ENCODE measurements around the gene CYP2C19. TPM values are rescaled to one million over a fixed set of nuclear protein-coding genes. Genes with fewer than 3 reads are reported as not detected.

CYP2C19 gene
- total and polyA plus RNA-seq, 4 donors, result 0.37 to 121 (median 89.3) TPM

GRCh38 chr10:94735197-94735596, 27.3 kb upstream of the CYP2C19 start:
- Histone ChIP-seq H3K9ac (ENCODE audit: low read depth in 1 of 2, low read length in 2 of 2) (no peak overlapping the region), H3K4me3 (ENCODE audit: low read depth in 1 of 3, low read length in 3 of 3) (no peak overlapping the region), H3K27me3 (ENCODE audit: control insufficient read depth in 4 of 4, insufficient read depth in 4 of 4, low read length in 3 of 4) (no peaks in the 10 kb centered on the region), H3K36me3 (ENCODE audit: control insufficient read depth in 4 of 4, insufficient read depth in 3 of 4, low read depth in 1 of 4, low read length in 3 of 4) (peaks cover 0 to 20% (median 0%) of the 10 kb centered on the region in 4 donors), H3K9me3 (ENCODE audit: control insufficient read depth in 4 of 4, low read length in 3 of 4) (peaks cover 0 to 3% (median 0%) of the 10 kb centered on the region in 4 donors), H3K4me1 (ENCODE audit: control insufficient read depth in 4 of 4, insufficient read depth in 4 of 4, low read length in 3 of 4) (peaks cover 0 to 24% (median 11%) of the 10 kb centered on the region in 4 donors), H3K27ac (ENCODE audit: low read depth in 1 of 2, low read length in 2 of 2) (peak overlapping the region in 1 of 2 donors; percentile 31)
- no peak for DNase-seq (ENCODE audit: low spot score)
- 52% methylated on average over 3 of the region's 3 CpGs for WGBS
- TF ChIP-seq HNF4G (IDR thresholded peaks at IDR 0.05), result no peak
- TF ChIP-seq RXRA (IDR thresholded peaks at IDR 0.05), result peak; percentile 71 to 75
- TF ChIP-seq TAF1 (conservative IDR thresholded peaks at IDR 0.05), result no peak
- no peak for TF ChIP-seq ATF3 (IDR thresholded peaks at IDR 0.05)
- TF ChIP-seq YY1 (IDR thresholded peaks at IDR 0.05), result peak; percentile 54

GRCh38 chr10:94738588-94738987, 23.9 kb upstream of the CYP2C19 start:
- H3K4me1 ChIP-seq (ENCODE audit: control insufficient read depth in 4 of 4, insufficient read depth in 4 of 4, low read length in 3 of 4), result peaks cover 0 to 19% (median 11%) of the 10 kb centered on the region in 4 donors
- peaks cover 0 to 27% (median 6%) of the 10 kb centered on the region in 4 donors for H3K36me3 ChIP-seq (ENCODE audit: control insufficient read depth in 4 of 4, insufficient read depth in 3 of 4, low read depth in 1 of 4, low read length in 3 of 4)

GRCh38 chr10:94747137-94747536, 15.3 kb upstream of the CYP2C19 start:
- Histone ChIP-seq H3K27ac (ENCODE audit: low read depth in 1 of 2, low read length in 2 of 2) (peak overlapping the region; percentile 71 to 87), H3K36me3 (ENCODE audit: control insufficient read depth in 4 of 4, insufficient read depth in 3 of 4, low read depth in 1 of 4, low read length in 3 of 4) (peaks cover 0 to 10% (median 5%) of the 10 kb centered on the region in 4 donors), H3K4me1 (ENCODE audit: control insufficient read depth in 4 of 4, insufficient read depth in 4 of 4, low read length in 3 of 4) (peaks cover 0 to 31% (median 13%) of the 10 kb centered on the region in 4 donors), H3K9ac (ENCODE audit: low read depth in 1 of 2, low read length in 2 of 2) (no peak overlapping the region), H3K4me3 (ENCODE audit: low read depth in 1 of 3, low read length in 3 of 3) (peak overlapping the region in 1 of 3 donors; percentile 31), H3K27me3 (ENCODE audit: control insufficient read depth in 4 of 4, insufficient read depth in 4 of 4, low read length in 3 of 4) (no peaks in the 10 kb centered on the region), H3K9me3 (ENCODE audit: control insufficient read depth in 4 of 4, low read length in 3 of 4) (no peaks in the 10 kb centered on the region)
- WGBS, result 46% methylated on average over 2 of the region's 2 CpGs
- DNase-seq (ENCODE audit: low spot score), result no peak
- peak; percentile 31 to 58 for TF ChIP-seq HNF4A (conservative IDR thresholded peaks at IDR 0.05)
- no peak for TF ChIP-seq ATF3 (IDR thresholded peaks at IDR 0.05)
- TF ChIP-seq HNF4G (IDR thresholded peaks at IDR 0.05), result peak; percentile 32
- TF ChIP-seq MAX (IDR thresholded peaks at IDR 0.05), result peak; percentile 8
- TF ChIP-seq FOXA1 (IDR thresholded peaks at IDR 0.05), result peak; percentile 35
- peak; percentile 81 for TF ChIP-seq FOXA2 (IDR thresholded peaks at IDR 0.05)
- TF ChIP-seq GABPA (IDR thresholded peaks at IDR 0.05 in 1 of 2, conservative IDR thresholded peaks at IDR 0.05 in 1 of 2), result no peak
- TF ChIP-seq CTCF (IDR thresholded peaks at IDR 0.05; ENCODE audit: low read depth, low read length, missing input control), result no peak
- peak; percentile 3 to 48 for TF ChIP-seq RXRA (IDR thresholded peaks at IDR 0.05)
- TF ChIP-seq SP1 (IDR thresholded peaks at IDR 0.05), result peak; percentile 38
- TF ChIP-seq RAD21 (IDR thresholded peaks at IDR 0.05), result peak in 1 of 2 donors; percentile 32
- TF ChIP-seq TAF1 (conservative IDR thresholded peaks at IDR 0.05), result no peak
- no peak for TF ChIP-seq JUND (IDR thresholded peaks at IDR 0.05)
- TF ChIP-seq EGR1 (IDR thresholded peaks at IDR 0.05; ENCODE audit: low read depth in 2 of 2), result peak in 1 of 2 donors; percentile 26
- TF ChIP-seq YY1 (IDR thresholded peaks at IDR 0.05), result no peak

More at GRCh38 chr10:94738588-94738987, 23.9 kb upstream of the CYP2C19 start:
- Histone ChIP-seq H3K9ac (ENCODE audit: low read depth in 1 of 2, low read length in 2 of 2) (no peak overlapping the region), H3K4me3 (ENCODE audit: low read depth in 1 of 3, low read length in 3 of 3) (no peak overlapping the region), H3K27me3 (ENCODE audit: control insufficient read depth in 4 of 4, insufficient read depth in 4 of 4, low read length in 3 of 4) (no peaks in the 10 kb centered on the region), H3K27ac (ENCODE audit: low read depth in 1 of 2, low read length in 2 of 2) (peak overlapping the region in 1 of 2 donors; percentile 2), H3K9me3 (ENCODE audit: control insufficient read depth in 4 of 4, low read length in 3 of 4) (peaks cover 0 to 3% (median 0%) of the 10 kb centered on the region in 4 donors)
- no peak for DNase-seq (ENCODE audit: low spot score)
- TF ChIP-seq TAF1 (conservative IDR thresholded peaks at IDR 0.05), result no peak
- peak; percentile 47 for TF ChIP-seq ZBTB33 (IDR thresholded peaks at IDR 0.05)
- TF ChIP-seq JUND (IDR thresholded peaks at IDR 0.05), result peak in 1 of 2 donors; percentile 47
- no peak for TF ChIP-seq MAX (IDR thresholded peaks at IDR 0.05)
- TF ChIP-seq FOXA2 (IDR thresholded peaks at IDR 0.05), result peak; percentile 60
- no peak for TF ChIP-seq GABPA (IDR thresholded peaks at IDR 0.05 in 1 of 2, conservative IDR thresholded peaks at IDR 0.05 in 1 of 2)
- peak; percentile 75 for TF ChIP-seq FOXA1 (IDR thresholded peaks at IDR 0.05)
- TF ChIP-seq RXRA (IDR thresholded peaks at IDR 0.05), result peak; percentile 12 to 70
- TF ChIP-seq YY1 (IDR thresholded peaks at IDR 0.05), result peak; percentile 67
- TF ChIP-seq HNF4G (IDR thresholded peaks at IDR 0.05), result no peak
- TF ChIP-seq HNF4A (conservative IDR thresholded peaks at IDR 0.05), result peak; percentile 21 to 68
- TF ChIP-seq ATF3 (IDR thresholded peaks at IDR 0.05), result no peak
- no peak for TF ChIP-seq EGR1 (IDR thresholded peaks at IDR 0.05; ENCODE audit: low read depth in 2 of 2)
- peak in 1 of 2 donors; percentile 31 for TF ChIP-seq RAD21 (IDR thresholded peaks at IDR 0.05)
- 49% methylated on average over 2 of the region's 2 CpGs for WGBS
